WI38 (cell line): Measurements from ENCODE around the gene CACNB2.

ENCODE experiments used
- H3K4me3 ChIP-seq: 2 replicates; pipeline ENCODE4 v1.5.1; 2011; ENCODE audit warnings: low read depth, mild to moderate bottlenecking, control low read depth, low read length
- CTCF ChIP-seq: IDR thresholded peaks from 2 replicates; pipeline ENCODE4 v1.5.1; 2012; ENCODE audit warnings: low read depth, mild to moderate bottlenecking, control low read depth, low read length

CACNB2 gene

DNA sequence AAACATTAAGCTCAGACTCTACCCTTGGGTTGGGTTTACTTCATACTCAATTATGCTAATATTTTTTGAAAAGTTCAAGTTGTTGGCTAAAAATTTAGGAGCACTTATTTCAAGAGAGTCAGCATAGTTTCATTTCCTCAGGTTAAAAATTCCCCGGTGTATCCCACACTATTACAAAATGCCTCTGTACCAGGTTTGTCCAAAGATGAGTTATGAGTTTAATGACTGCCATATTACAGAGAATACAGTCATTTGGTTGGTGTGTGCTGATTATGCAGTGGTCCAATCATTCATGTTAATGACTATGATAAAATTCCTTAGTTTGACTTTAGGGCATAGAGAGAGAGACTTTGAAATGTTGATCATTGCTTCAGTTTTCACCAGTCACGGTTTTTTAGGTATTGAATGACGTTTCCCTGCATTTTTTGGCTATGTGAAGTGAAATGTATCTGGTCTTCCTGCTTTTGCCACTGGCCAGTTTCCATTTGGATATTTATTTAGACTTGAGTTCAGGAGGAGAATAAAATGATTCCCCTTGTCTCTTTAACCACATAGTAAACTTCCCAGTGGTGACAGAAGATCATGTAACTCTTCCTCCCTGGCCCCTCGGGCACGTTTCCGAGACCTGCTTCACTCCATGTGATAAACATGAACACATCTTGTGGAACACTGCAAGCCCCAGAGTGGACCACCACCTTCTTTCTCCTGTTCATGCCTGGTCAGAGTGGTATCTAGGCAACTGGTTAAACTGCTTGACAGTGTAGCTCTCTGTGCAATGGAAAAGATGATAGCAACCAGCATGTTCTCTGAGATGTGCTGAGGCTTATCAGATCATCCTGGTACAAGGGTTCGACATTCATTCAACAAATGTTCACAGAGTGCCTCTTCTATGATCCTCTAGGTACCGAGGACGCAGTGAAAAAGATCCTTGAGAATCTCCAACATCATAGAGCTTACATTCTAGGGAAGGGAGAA is 153.6 kb downstream of the CACNB2 start:
- TF ChIP-seq CTCF: no peak

DNA sequence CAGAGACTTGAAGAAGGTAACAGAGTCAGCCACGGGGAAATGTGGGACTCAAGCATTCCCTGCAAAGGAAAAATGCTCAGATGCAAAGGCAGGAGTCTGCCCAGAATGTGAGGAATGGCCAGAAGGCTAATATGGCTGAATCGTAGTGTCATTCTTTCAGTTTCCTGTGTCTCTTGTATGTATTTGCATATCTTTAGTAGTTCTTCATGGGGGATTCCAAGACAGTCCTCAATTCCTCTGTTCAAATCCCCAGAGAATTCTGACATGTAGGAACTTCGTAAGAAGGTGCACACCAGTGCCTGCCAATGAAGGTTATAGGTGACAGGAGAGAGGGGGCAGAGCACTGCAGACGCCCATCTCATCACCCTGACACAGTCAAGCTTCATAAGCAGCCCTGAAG is 154.4 kb downstream of the CACNB2 start:
- no peak for TF ChIP-seq CTCF

More for the DNA sequence above, 153.6 kb downstream of the CACNB2 start:
- no peak overlapping the region for H3K4me3 ChIP-seq

GRCh38 chr10:18297659-18298058 is 157.4 kb downstream of the CACNB2 start:
- H3K4me3 ChIP-seq: no peak overlapping the region
- TF ChIP-seq CTCF: no peak

More for the DNA sequence above, 154.4 kb downstream of the CACNB2 start:
- no peak overlapping the region for H3K4me3 ChIP-seq

DNA sequence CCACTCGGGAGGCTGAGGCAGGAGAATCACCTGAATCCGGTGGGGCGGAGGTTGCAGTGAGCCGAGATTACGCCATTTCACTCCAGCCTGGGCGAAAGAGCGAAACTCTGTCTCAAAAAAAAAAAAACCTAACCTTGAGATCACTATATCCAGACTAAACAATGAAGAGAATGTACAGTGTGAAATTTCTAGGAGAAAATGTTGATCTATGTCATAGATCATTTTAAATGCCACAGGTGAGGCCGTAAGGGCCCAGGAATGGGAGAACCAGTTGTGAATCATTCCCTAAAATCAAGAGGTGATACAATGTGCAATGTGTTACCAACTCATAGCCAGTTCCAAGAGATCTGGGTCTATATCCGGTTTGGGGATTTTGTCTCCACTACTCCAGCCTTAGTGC is 158.0 kb downstream of the CACNB2 start:
- no peak for TF ChIP-seq CTCF
- H3K4me3 ChIP-seq: no peak overlapping the region

DNA sequence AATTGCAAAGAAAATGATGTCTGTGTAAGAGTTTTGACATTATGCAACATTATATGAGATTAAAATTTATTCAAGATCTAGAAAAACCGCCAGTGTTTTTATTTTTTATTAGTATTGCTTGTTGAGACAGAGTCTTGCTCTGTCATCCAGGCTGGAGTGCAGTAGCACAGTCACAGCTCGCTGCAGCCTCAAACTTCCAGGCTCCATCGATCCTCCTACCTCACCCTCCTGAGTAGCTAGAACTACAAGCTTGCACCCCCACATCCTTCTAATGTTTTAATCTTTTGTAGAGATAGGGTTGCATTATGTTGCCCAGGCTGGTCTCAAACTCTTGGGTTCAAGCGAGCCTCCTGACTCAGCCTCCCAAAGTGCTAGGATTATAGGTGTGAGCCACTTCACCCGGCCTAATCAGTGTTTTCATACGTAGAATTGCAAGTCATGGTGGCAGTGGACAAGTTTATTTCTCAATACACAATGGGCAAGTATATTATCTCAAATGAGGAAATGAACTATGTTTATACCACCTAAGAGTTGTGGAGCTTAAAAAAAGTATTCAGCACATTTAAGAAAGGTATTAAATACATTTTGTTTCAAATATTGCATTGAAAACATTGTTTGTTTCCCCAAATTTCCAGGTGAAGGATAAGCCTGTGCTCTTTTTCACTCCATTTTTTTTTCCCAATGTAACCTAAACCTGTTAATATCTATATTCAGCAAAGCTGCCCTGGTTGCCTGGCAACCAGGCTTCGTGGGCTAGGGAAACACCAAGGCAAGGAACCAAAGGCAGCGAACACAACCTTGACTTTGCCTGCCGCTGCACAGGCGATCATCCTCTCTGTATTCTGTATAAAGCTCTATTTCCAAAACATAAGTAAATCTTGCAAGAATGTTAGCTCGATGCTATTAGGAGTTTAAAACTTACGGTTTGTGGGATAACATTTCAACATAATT is 163.9 kb downstream of the CACNB2 start:
- H3K4me3 ChIP-seq: no peak overlapping the region
- TF ChIP-seq CTCF: no peak

GRCh38 chr10:18306031-18306430 is 165.8 kb downstream of the CACNB2 start:
- TF ChIP-seq CTCF: no peak
- H3K4me3 ChIP-seq: no peak overlapping the region

DNA sequence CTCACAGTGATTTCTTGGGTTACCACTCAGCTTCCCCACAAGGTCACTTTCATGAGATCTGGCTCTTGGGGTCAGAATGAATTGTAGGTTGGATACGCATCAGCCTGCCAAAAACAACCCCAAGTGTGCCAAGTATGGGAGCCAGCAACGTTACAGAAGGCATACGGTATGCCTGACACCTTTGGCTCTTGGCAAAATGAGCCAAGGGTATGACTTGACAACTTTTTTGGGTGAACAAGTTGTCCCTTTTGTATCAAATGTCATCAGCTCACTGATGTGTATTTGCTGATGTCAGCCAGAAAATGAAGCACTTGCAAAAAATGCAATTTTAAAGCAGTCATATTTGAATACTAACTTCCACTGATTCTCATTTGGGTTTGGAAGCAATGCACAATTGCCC is 168.4 kb downstream of the CACNB2 start:
- no peak overlapping the region for H3K4me3 ChIP-seq
- no peak for TF ChIP-seq CTCF
